Pancreas (tissue), 10 donors: Measurements from ENCODE around the gene NMRK2. TPM values are rescaled to one million over a fixed set of nuclear protein-coding genes. Genes with fewer than 3 reads are reported as not detected.

Experiments
- ATAC-seq, 4 donors: fragments of 200-7000 bp; cut with Tn5 transposase; one replicate each; pipeline versions ENCODE4 v1.8.0 to v1.9.1; 2020; ENCODE audit warnings: mild to moderate bottlenecking in 4 of 4, moderate library complexity in 4 of 4
- DNase-seq, 6 donors: peaks; one replicate each; pipeline ENCODE4 v3.0.0-alpha.2; 2020
- FAIRE-seq: peaks from 2 replicates; lab custom pipeline; 2012; peaks lifted over from hg19 to GRCh38; lab: Jason Lieb, UNC
- H3K27ac ChIP-seq, 4 donors: fragments of 200-600 bp; sonication (generic); 1 replicate in 3 of 4; 2 replicates in 1 of 4; pipeline versions ENCODE4 v1.5.0 to v1.8.0; 2020
- H3K27me3 ChIP-seq, 4 donors: fragments of 200-600 bp; one replicate each; pipeline ENCODE4 v1.8.0; 2021
- H3K36me3 ChIP-seq, 3 donors: fragments of 200-600 bp; sonication (generic) in 1 of 3; one replicate each; pipeline versions ENCODE4 v1.5.0 to v1.8.0; 2020 to 2021
- H3K4me1 ChIP-seq, 3 donors: fragments of 200-600 bp; one replicate each; pipeline ENCODE4 v1.8.0; 2021
- H3K4me3 ChIP-seq, 4 donors: fragments of 200-600 bp; sonication (generic) in 2 of 4; one replicate each; pipeline versions ENCODE4 v1.5.0 to v1.8.0; 2020 to 2021
- H3K9me3 ChIP-seq, 4 donors: fragments of 200-600 bp; one replicate each; pipeline ENCODE4 v1.8.0; 2021
- WGBS, 2 donors: extraction: QIAGEN DNeasy Blood & Tissue Kit; methylation state at CpG; one replicate each; pipeline ENCODE4 v1.1.7; 2013; 5-methylcytosine and 5-hydroxymethylcytosine counted together
- intact Hi-C, 3 donors: fragments of 100-400 bp; cut with DNase I; formaldehyde crosslinking; loops; one replicate each; pipeline versions ENCODE4 v1.11.1 to v1.14.2; 2022
- polyA plus RNA-seq, 2 donors: library from polyadenylated mRNA; stranded (reverse); fragments of 200-250 nt; gene quantifications; one replicate each; pipeline ENCODE4 v1.2.3, GENCODE V29; 2013
- total RNA-seq, 6 donors: library from RNA; stranded (reverse); fragmentation: NEBNext Ultra II Directional in 4 of 6; extraction: Animal tissue kit (Norgen Biotek cat#: 25700) in 4 of 6; gene quantifications; one replicate each; pipeline versions ENCODE4 v1.2.1 to v1.2.4, GENCODE V29; 2021 to 2023
- TF ChIP-seq, protein P1 (sequence below), 4 donors: fragments of 200-600 bp; sonication (generic) in 3 of 4; IDR thresholded peaks; one replicate each; pipeline versions ENCODE4 v1.5.0 to v1.8.0; 2021; ENCODE audit warnings: antibody characterized with exemption in 4 of 4
- donor health status: healthy with polysubstance abuse.
- donor health status: DM: no; HTN: no; CAD: no; lungs with moderate emphysema.
- donor health status: DM: no; HTN: no; CAD: no.
- donor health status: control.
- donor health status: control.
- donor health status: Bipolar disorder and iron deficiency.
- donor health status: DM: yes; HTN: yes; CAD: no.
- donor health status: DM: no; HTN: no; CAD: no.
- donor health status: DM: no; HTN: no; CAD: no.
- donor health status: DM: yes; HTN: yes; CAD: no.

NMRK2 gene
- total and polyA plus RNA-seq, 8 donors = 0.23 to 0.55 (median 0.33) TPM; not detected in 5

DNA sequence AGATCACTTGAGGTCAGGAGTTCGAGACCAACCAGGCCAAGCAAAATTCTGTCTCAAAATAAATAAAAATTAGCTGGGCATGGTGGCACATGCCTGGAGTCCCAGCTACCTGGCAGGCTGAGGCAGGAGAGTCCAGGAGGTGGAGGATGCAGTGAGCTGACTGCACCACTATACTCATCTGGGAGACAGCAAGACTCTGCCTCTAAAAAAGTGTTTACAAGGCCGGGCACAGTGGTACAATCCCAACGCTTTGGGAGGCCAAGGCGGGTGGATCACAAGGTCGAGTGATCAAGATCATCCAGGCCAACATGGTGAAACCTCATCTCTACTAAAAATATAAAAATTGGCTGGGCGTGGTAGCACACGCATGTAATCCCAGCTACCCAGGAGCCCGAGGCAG, 42.3 kb downstream of the NMRK2 start:
- H3K4me3 ChIP-seq = no peak overlapping the region
- TF ChIP-seq, protein P1, sequence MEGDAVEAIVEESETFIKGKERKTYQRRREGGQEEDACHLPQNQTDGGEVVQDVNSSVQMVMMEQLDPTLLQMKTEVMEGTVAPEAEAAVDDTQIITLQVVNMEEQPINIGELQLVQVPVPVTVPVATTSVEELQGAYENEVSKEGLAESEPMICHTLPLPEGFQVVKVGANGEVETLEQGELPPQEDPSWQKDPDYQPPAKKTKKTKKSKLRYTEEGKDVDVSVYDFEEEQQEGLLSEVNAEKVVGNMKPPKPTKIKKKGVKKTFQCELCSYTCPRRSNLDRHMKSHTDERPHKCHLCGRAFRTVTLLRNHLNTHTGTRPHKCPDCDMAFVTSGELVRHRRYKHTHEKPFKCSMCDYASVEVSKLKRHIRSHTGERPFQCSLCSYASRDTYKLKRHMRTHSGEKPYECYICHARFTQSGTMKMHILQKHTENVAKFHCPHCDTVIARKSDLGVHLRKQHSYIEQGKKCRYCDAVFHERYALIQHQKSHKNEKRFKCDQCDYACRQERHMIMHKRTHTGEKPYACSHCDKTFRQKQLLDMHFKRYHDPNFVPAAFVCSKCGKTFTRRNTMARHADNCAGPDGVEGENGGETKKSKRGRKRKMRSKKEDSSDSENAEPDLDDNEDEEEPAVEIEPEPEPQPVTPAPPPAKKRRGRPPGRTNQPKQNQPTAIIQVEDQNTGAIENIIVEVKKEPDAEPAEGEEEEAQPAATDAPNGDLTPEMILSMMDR (IDR thresholded peaks at IDR 0.05) = no peak
- FAIRE-seq (no peak), DNase-seq (no peak), ATAC-seq (no peak)
- 85 to 88% methylated on average over 8 of the region's 8 CpGs for WGBS, 2 donors
- no peaks in the 10 kb centered on the region for H3K4me1 ChIP-seq
- no peaks in the 10 kb centered on the region for H3K9me3 ChIP-seq
- no peaks in the 10 kb centered on the region for H3K27me3 ChIP-seq
- intact Hi-C loops = no loop called here
- no peak overlapping the region for H3K27ac ChIP-seq
- H3K36me3 ChIP-seq = peaks cover 20 to 52% (median 48%) of the 10 kb centered on the region in 3 donors

DNA sequence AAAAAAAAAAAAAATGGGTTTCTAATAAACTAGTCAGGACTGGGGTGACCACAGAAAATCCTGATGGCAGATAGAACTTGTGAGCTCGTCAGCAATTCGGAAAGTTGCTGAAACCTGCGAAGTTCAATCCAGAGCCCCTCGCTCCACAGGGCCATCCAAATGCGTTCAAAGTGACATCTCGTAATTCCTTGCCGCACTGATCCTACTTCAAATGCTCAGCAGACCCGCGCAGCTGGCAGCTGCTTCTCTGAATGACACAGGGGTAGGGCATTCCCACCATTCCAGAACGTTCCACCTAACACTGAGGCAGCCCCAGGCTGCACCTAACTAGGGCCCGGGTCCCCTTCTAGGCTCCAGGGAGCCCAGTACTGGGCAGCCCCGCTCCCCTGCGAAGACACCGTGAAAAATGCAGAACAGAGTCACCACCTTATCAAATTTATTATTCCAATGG, 42.8 kb downstream of the NMRK2 start:
- no peak for FAIRE-seq
- no peaks in the 10 kb centered on the region for H3K4me1 ChIP-seq
- no peak overlapping the region for H3K4me3 ChIP-seq
- intact Hi-C loops = no loop called here
- DNase-seq = peak in 1 of 6 donors; percentile 32
- no peaks in the 10 kb centered on the region for H3K9me3 ChIP-seq
- no peaks in the 10 kb centered on the region for H3K27me3 ChIP-seq
- H3K36me3 ChIP-seq = peaks cover 24 to 57% (median 53%) of the 10 kb centered on the region in 3 donors
- WGBS, 2 donors = 83 to 87% methylated on average over 14 of the region's 14 CpGs
- H3K27ac ChIP-seq = no peak overlapping the region
- TF ChIP-seq, protein P1 (IDR thresholded peaks at IDR 0.05) = no peak
- ATAC-seq = no peak

DNA sequence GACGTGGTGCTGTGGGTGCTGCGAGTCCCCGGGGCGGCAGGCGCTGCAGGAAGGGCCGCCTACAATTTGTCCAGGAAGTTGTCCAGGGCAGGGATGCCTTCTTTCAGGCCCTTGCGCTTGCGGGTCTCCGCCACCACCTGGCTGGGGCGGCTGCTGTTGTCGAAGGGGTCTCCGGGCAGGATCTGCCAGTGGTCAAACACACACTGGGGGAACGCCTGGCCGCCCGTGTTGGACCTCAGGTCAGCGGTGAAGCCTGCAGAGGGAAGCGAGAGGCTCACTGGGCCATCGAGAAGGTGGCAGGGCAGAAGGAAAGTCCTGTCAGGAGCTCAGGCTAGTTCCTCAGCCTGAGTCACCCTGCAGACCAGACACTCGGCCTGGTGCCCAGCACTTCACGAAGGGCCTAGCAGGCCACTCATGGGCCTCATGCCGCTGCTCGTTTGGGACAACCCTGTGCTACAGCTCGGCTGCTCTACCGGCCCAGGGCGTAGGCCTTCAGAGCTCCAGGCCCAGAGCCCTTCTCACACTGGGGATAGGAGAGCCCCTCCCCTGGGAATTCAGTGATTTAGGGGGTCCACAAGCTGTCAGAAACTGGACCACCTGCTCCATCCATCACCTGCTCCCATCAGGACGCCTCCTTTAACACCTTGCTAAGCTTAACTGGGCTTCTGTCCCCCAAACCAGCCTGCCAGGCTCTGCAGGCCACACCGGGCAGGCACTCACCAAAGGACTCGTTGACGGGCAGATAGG, 43.8 kb downstream of the NMRK2 start:
- intact Hi-C loops = no loop called here
- H3K4me1 ChIP-seq = no peaks in the 10 kb centered on the region
- TF ChIP-seq, protein P1 (IDR thresholded peaks at IDR 0.05) = no peak
- H3K4me3 ChIP-seq = no peak overlapping the region
- DNase-seq (peak in 3 of 6 donors; percentile 45 to 87 (median 63)), FAIRE-seq (no peak), ATAC-seq (peak in 1 of 4 donors; percentile 28)
- no peaks in the 10 kb centered on the region for H3K9me3 ChIP-seq
- peaks cover 33 to 67% (median 63%) of the 10 kb centered on the region in 3 donors for H3K36me3 ChIP-seq
- no peak overlapping the region for H3K27ac ChIP-seq
- 90 to 92% methylated on average over 29 of the region's 29 CpGs for WGBS, 2 donors
- H3K27me3 ChIP-seq = no peaks in the 10 kb centered on the region

DNA sequence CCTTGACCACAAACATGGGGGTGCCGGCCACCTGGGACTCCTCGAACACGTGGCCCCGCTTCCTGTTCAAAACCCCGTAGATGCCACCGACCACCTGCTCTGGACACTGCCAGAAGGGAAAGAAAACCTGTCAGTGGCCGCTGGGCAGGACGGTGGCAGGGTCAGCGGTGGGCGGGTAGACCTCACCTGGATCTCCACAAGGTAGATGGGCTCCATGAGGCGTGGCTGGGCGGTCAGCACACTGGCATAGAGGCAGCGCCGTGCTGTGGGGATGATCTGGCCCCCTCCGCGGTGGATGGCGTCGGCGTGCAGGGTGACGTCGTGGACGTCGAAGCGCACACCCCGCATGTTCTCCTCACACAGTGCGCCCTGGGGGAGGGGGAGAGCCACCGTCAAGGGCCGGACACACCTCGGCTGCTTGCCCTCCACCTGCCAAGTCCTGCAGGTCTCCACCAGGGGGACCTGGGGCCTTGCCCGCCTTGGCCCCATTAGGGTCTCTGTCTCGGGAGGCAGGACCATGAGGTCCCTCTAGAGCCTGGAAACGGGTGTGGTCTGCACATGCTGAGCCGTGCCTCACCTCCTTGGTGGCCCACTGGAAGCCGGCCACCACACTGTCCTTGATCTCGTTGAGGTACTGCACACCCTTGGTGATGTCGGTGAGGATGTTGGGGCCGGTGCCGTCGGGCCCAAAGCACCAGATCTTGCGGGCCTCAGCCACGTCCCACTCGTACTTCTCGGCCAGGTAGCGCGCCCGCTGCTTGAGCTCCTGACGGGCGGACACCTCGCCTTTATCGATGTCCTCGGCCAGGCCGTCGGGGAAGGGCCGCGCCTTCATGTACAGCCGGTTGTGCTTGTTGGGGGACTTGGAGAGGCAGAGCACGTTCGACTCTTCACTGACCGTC, 44.6 kb downstream of the NMRK2 start:
- Histone ChIP-seq H3K36me3 (peaks cover 36 to 76% (median 72%) of the 10 kb centered on the region in 3 donors), H3K4me1 (peaks cover 0 to 2% (median 0%) of the 10 kb centered on the region in 3 donors), H3K4me3 (no peak overlapping the region), H3K9me3 (no peaks in the 10 kb centered on the region), H3K27me3 (no peaks in the 10 kb centered on the region), H3K27ac (no peak overlapping the region)
- 89 to 90% methylated on average over 57 to 59 of the region's 59 CpGs for WGBS, 2 donors
- intact Hi-C loops = no loop called here
- peak in 5 of 6 donors; percentile 24 to 80 (median 50) for DNase-seq
- TF ChIP-seq, protein P1 (IDR thresholded peaks at IDR 0.05) = no peak
- ATAC-seq = peak in 1 of 4 donors; percentile 0
- FAIRE-seq = no peak
